ENCODE measurements around the gene ZNF354B.
"Not testable (repeated sequence)": the region's sequence is repeated elsewhere in the genome, so short reads cannot be mapped to it uniquely, and the experiment has no call there.

DNA sequence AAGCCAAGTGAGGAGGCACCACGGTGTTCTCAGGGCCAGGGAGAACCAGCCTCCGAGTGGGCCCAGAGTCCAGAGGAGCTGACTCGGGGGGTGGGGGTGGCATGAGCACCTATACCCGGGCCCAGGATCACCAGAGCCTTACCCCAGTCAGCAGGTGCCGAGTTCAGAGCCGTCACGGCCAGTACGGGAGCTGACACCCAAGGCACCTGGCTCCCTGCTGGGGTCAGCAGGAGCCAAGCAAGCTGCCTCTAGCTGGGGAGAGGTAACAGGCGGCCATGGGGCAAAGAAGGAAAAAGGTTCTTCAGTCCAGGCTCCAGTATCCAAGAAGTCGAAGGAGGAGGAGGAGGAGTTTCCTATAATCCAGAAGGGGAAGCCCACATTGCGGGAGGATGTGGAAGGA is 19.4 kb upstream of the ZNF354B start:
- TF ChIP-seq, protein P1, sequence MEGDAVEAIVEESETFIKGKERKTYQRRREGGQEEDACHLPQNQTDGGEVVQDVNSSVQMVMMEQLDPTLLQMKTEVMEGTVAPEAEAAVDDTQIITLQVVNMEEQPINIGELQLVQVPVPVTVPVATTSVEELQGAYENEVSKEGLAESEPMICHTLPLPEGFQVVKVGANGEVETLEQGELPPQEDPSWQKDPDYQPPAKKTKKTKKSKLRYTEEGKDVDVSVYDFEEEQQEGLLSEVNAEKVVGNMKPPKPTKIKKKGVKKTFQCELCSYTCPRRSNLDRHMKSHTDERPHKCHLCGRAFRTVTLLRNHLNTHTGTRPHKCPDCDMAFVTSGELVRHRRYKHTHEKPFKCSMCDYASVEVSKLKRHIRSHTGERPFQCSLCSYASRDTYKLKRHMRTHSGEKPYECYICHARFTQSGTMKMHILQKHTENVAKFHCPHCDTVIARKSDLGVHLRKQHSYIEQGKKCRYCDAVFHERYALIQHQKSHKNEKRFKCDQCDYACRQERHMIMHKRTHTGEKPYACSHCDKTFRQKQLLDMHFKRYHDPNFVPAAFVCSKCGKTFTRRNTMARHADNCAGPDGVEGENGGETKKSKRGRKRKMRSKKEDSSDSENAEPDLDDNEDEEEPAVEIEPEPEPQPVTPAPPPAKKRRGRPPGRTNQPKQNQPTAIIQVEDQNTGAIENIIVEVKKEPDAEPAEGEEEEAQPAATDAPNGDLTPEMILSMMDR (IDR thresholded peaks at IDR 0.05; ENCODE audit: poor library complexity, severe bottlenecking): not testable (repeated sequence)
- not testable (repeated sequence) for TF ChIP-seq POLR2AphosphoS5 (IDR thresholded peaks at IDR 0.05); EP300 (conservative IDR thresholded peaks at IDR 0.05; ENCODE audit: poor library complexity, severe bottlenecking)

Data from neural cell (in vitro differentiated cells).